C4-2B (cell line): ENCODE data around the gene CCNT2.

ENCODE experiments used
- CTCF ChIP-seq: fragments of 450-650 bp; conservative IDR thresholded peaks from 2 replicates; pipeline ENCODE4 v1.5.1; 2017; ENCODE audit warnings: mild to moderate bottlenecking
- ZFX ChIP-seq: fragments of 450-650 bp; IDR thresholded peaks from 2 replicates; pipeline ENCODE4 v1.6.1; 2017

GRCh38 chr2:134957477-134957876 lies 38.9 kb downstream of the CCNT2 start:
- TF ChIP-seq CTCF (no peak), ZFX (no peak)
